Hepatic stellate cell (primary cell): ENCODE data around the gene SEC61A1.

ENCODE experiments used
- DNase-seq: peaks from one replicate; pipeline ENCODE4 v3.0.0; 2011; ENCODE audit warnings: low spot score

The SEC61A1 gene

GRCh38 chr3:128060473-128061381 is 8.5 kb downstream of the SEC61A1 start:
- DNase-seq, result peak; percentile 86

GRCh38 chr3:128062033-128062745 is 10.0 kb downstream of the SEC61A1 start:
- DNase-seq, result no peak

- no peak for DNase-seq
These were observed 11.6 kb downstream of the SEC61A1 start for GRCh38 chr3:128063865-128064264.

GRCh38 chr3:128064962-128065361 is 12.7 kb downstream of the SEC61A1 start:
- DNase-seq, result no peak

GRCh38 chr3:128066114-128066513 is 13.9 kb downstream of the SEC61A1 start:
- DNase-seq, result no peak

- DNase-seq, result no peak
These were observed 14.4 kb downstream of the SEC61A1 start for GRCh38 chr3:128066676-128067075.

- no peak for DNase-seq
These were observed 15.3 kb downstream of the SEC61A1 start for GRCh38 chr3:128067489-128067888.

GRCh38 chr3:128068156-128068620 is 16.0 kb downstream of the SEC61A1 start:
- peak; percentile 51 for DNase-seq

GRCh38 chr3:128069271-128069670 is 17.0 kb downstream of the SEC61A1 start:
- DNase-seq, result no peak

GRCh38 chr3:128070898-128071591 is 18.8 kb downstream of the SEC61A1 start:
- no peak for DNase-seq

- no peak for DNase-seq
These were observed 19.7 kb downstream of the SEC61A1 start for GRCh38 chr3:128071771-128072453.

GRCh38 chr3:128072454-128073184 is 20.4 kb downstream of the SEC61A1 start:
- no peak for DNase-seq

GRCh38 chr3:128073185-128073725 is 21.0 kb downstream of the SEC61A1 start:
- DNase-seq, result no peak

GRCh38 chr3:128073807-128074206 is 21.6 kb downstream of the SEC61A1 start:
- DNase-seq, result no peak

GRCh38 chr3:128074851-128075521 is 22.7 kb downstream of the SEC61A1 start:
- no peak for DNase-seq

- DNase-seq, result peak; percentile 80
These were observed 23.6 kb downstream of the SEC61A1 start for GRCh38 chr3:128075522-128076482.

GRCh38 chr3:128076483-128077201 is 24.4 kb downstream of the SEC61A1 start:
- no peak for DNase-seq

GRCh38 chr3:128077202-128077624 is 25.0 kb downstream of the SEC61A1 start:
- no peak for DNase-seq
